GM23338 (cell line): ENCODE results near the gene OR1J4. TPM values are rescaled to one million over a fixed set of nuclear protein-coding genes. Genes with fewer than 3 reads are reported as not detected.

Source experiments
- ATAC-seq: fragments of 200-7000 bp; cut with Tn5 transposase; 3 replicates; pipeline ENCODE4 v1.9.1; 2020
- DNase-seq: peaks from one replicate; pipeline ENCODE4 v3.0.0-alpha.2; 2015; ENCODE audit warnings: low spot score
- H2AFZ ChIP-seq: fragments of 200-600 bp; sonication (generic); 2 replicates; pipeline ENCODE4 v1.8.0; 2016; ENCODE audit warnings: antibody characterized with exemption, mild to moderate bottlenecking, moderate library complexity
- H3F3A ChIP-seq: fragments of 200-600 bp; sonication (generic); replicated peaks from 2 replicates; pipeline ENCODE4 v1.8.0; 2017; ENCODE audit warnings: antibody characterized with exemption, mixed run types, low read depth
- H3K27ac ChIP-seq: fragments of 200-600 bp; sonication (generic); 2 replicates; pipeline ENCODE4 v1.6.1; 2016; ENCODE audit warnings: low read depth
- H3K27me3 ChIP-seq: fragments of 200-600 bp; sonication (generic); 2 replicates; pipeline ENCODE4 v1.8.0; 2016; ENCODE audit warnings: mild to moderate bottlenecking, mixed run types, moderate library complexity; ENCODE audit not compliant: insufficient read depth
- H3K36me3 ChIP-seq: fragments of 200-600 bp; sonication (generic); 2 replicates; pipeline ENCODE4 v1.8.0; 2016; ENCODE audit warnings: mild to moderate bottlenecking; ENCODE audit not compliant: insufficient read depth
- H3K4me1 ChIP-seq: fragments of 200-600 bp; sonication (generic); 2 replicates; pipeline ENCODE4 v1.8.0; 2016; ENCODE audit warnings: mild to moderate bottlenecking, moderate library complexity; ENCODE audit not compliant: insufficient read depth
- H3K4me2 ChIP-seq: fragments of 200-600 bp; sonication (generic); 2 replicates; pipeline ENCODE4 v1.7.1; 2017; ENCODE audit warnings: mixed run types
- H3K4me3 ChIP-seq: fragments of 200-600 bp; sonication (generic); 2 replicates; pipeline ENCODE4 v1.6.1; 2016; ENCODE audit warnings: mixed run types
- H3K79me2 ChIP-seq: fragments of 200-600 bp; sonication (generic); replicated peaks from 2 replicates; pipeline ENCODE4 v1.8.0; 2017; ENCODE audit warnings: mild to moderate bottlenecking; ENCODE audit not compliant: insufficient read depth
- H3K9me2 ChIP-seq: fragments of 200-600 bp; sonication (generic); 2 replicates; pipeline ENCODE4 v1.8.0; 2017; ENCODE audit not compliant: insufficient read depth
- H4K20me1 ChIP-seq: fragments of 200-600 bp; sonication (generic); replicated peaks from 2 replicates; pipeline ENCODE4 v1.8.0; 2017; ENCODE audit warnings: mild to moderate bottlenecking; ENCODE audit not compliant: insufficient read depth
- H3K27ac Mint-ChIP-seq: 2 replicates; pipeline ENCODE4 v1.8.0; 2020; ENCODE audit warnings: inconsistent platforms, mild to moderate bottlenecking, moderate library complexity, mixed read lengths
- H3K27me3 Mint-ChIP-seq: 3 replicates; pipeline ENCODE4 v1.8.0; 2022; ENCODE audit warnings: low read depth, mild to moderate bottlenecking, moderate library complexity, mixed read lengths, inconsistent platforms; ENCODE audit not compliant: insufficient read depth, poor library complexity
- H3K36me3 Mint-ChIP-seq: 3 replicates; pipeline ENCODE4 v1.8.0; 2021; ENCODE audit warnings: low read depth, mild to moderate bottlenecking, inconsistent platforms, moderate library complexity, mixed read lengths
- H3K4me1 Mint-ChIP-seq: 3 replicates; pipeline ENCODE4 v1.8.0; 2020; ENCODE audit warnings: mild to moderate bottlenecking, inconsistent platforms, mixed read lengths
- H3K4me3 Mint-ChIP-seq: 3 replicates; pipeline ENCODE4 v1.8.0; 2021; ENCODE audit warnings: moderate library complexity, mild to moderate bottlenecking, inconsistent platforms, mixed read lengths
- H3K9me3 Mint-ChIP-seq: 3 replicates; pipeline ENCODE4 v1.8.0; 2020; ENCODE audit warnings: moderate library complexity, mild to moderate bottlenecking, inconsistent platforms, mixed read lengths
- CREB1 ChIP-seq: fragments of 250-450 bp; sonication (Bioruptor Pico); IDR thresholded peaks from 2 replicates; pipeline ENCODE4 v1.5.0; 2020; ENCODE audit warnings: low read depth, mild to moderate bottlenecking, moderate library complexity
- CTCF ChIP-seq, 2 experiments: fragments of 200-600 bp in 1 of 2; sonication (generic) in 1 of 2; conservative IDR thresholded peaks; 2 replicates each; pipeline versions ENCODE4 v1.5.1 to v1.6.1; 2016 to 2017; ENCODE audit warnings: antibody characterized with exemption in 2 of 2, low read depth in 2 of 2, mild to moderate bottlenecking in 2 of 2, moderate library complexity in 1 of 2
- ETS1 ChIP-seq: IDR thresholded peaks from 2 replicates; pipeline ENCODE4 v1.6.1; 2016; ENCODE audit warnings: antibody characterized with exemption
- EZH2 ChIP-seq: fragments of 200-600 bp; sonication (generic); IDR thresholded peaks from one replicate; pipeline ENCODE4 v1.8.0; 2017; ENCODE audit warnings: antibody characterized with exemption, mild to moderate bottlenecking, low read depth; ENCODE audit not compliant: unreplicated experiment
- EZH2phosphoT487 ChIP-seq: fragments of 200-600 bp; sonication (generic); IDR thresholded peaks from one replicate; pipeline ENCODE4 v1.8.1; 2018; ENCODE audit warnings: antibody characterized with exemption; ENCODE audit not compliant: unreplicated experiment
- JUNB ChIP-seq: IDR thresholded peaks from one replicate; pipeline ENCODE4 v1.6.1; 2016; ENCODE audit warnings: antibody characterized with exemption; ENCODE audit not compliant: unreplicated experiment
- NANOG ChIP-seq: IDR thresholded peaks from 2 replicates; pipeline ENCODE4 v1.6.1; 2016; ENCODE audit warnings: antibody characterized with exemption, borderline replicate concordance
- POLR2AphosphoS5 ChIP-seq: IDR thresholded peaks from 2 replicates; pipeline ENCODE4 v1.6.1; 2016; ENCODE audit warnings: antibody characterized with exemption, low read depth
- REST ChIP-seq: IDR thresholded peaks from one replicate; pipeline ENCODE4 v1.6.1; 2018; ENCODE audit warnings: antibody characterized with exemption; ENCODE audit not compliant: unreplicated experiment
- STAT1 ChIP-seq: IDR thresholded peaks from one replicate; pipeline ENCODE4 v1.6.1; 2016; ENCODE audit warnings: antibody characterized with exemption; ENCODE audit not compliant: unreplicated experiment
- ZNF114 ChIP-seq: fragments of 250-450 bp; sonication (Bioruptor Pico); IDR thresholded peaks from 2 replicates; pipeline ENCODE4 v1.5.0; 2020; ENCODE audit warnings: mild to moderate bottlenecking, moderate library complexity
- ZNF331 ChIP-seq: fragments of 250-450 bp; sonication (Bioruptor Pico); IDR thresholded peaks from 2 replicates; pipeline ENCODE4 v1.5.0; 2020; ENCODE audit warnings: low read depth, mild to moderate bottlenecking, moderate library complexity
- ZNF462 ChIP-seq: fragments of 250-450 bp; sonication (Bioruptor Pico); IDR thresholded peaks from 2 replicates; pipeline ENCODE4 v1.5.0; 2020; ENCODE audit warnings: mild to moderate bottlenecking, moderate library complexity
- polyA plus RNA-seq: library from polyadenylated mRNA; unstranded; fragments of >200 nt; fragmentation: Nextera tagmentation; extraction: Ambion mirVana; gene quantifications from 2 replicates; pipeline ENCODE4 v1.2.1, GENCODE V29; 2016
- total RNA-seq: library from RNA; depleted of rRNA; stranded (reverse); fragments of >200 nt; shearing (Covaris generic); gene quantifications from 2 replicates; pipeline ENCODE4 v1.2.3, GENCODE V29; 2014

Gene OR1J4
- total and polyA plus RNA-seq, 2 experiments from 2014 or later = not detected

- Histone ChIP-seq H3F3A (no peaks in the 10 kb centered on the region), H3K4me1 (no peaks in the 10 kb centered on the region), H3K4me3 (no peak overlapping the region), H3K9me2 (no peaks in the 10 kb centered on the region), H2AFZ (peak overlapping the region; percentile 43; the same call in 1 of the 2 replicates), H3K27ac (no peak overlapping the region), H3K27me3 (0 out of 2 replicates have a peak, but pooled peaks cover 8% of the 10 kb centered on the region), H3K79me2 (no peaks in the 10 kb centered on the region), H3K4me2 (0 out of 2 replicates have a peak overlapping the region, but pooled peaks have one; percentile 29), H3K36me3 (no peaks in the 10 kb centered on the region), H4K20me1 (no peaks in the 10 kb centered on the region)
- no peak overlapping the region for H3K27ac Mint-ChIP-seq
- H3K27me3 Mint-ChIP-seq = no peaks in the 10 kb centered on the region
- peaks cover 76% of the 10 kb centered on the region for H3K9me3 Mint-ChIP-seq
- H3K4me3 Mint-ChIP-seq = no peak overlapping the region
- H3K4me1 Mint-ChIP-seq = no peaks in the 10 kb centered on the region
- H3K36me3 Mint-ChIP-seq = peaks cover 12% of the 10 kb centered on the region
- ATAC-seq = peak; percentile 93
- TF ChIP-seq CTCF (conservative IDR thresholded peaks at IDR 0.05; ENCODE audit: low read depth in 2 of 2) (no peak), EZH2phosphoT487 (no peak), STAT1 (no peak), ZNF114 (no peak), JUNB (no peak), ZNF462 (no peak), REST (no peak), ZNF331 (CRISPR knock-in tag) (no peak), ETS1 (no peak), EZH2 (no peak), NANOG (no peak), CREB1 (no peak), POLR2AphosphoS5 (no peak)
- peak; percentile 58 for DNase-seq
These were observed 43.3 kb downstream of the OR1J4 start for GRCh38 chr9:122562134-122562760.
